ENCODE measurements around the gene C5.

C5 gene

DNA sequence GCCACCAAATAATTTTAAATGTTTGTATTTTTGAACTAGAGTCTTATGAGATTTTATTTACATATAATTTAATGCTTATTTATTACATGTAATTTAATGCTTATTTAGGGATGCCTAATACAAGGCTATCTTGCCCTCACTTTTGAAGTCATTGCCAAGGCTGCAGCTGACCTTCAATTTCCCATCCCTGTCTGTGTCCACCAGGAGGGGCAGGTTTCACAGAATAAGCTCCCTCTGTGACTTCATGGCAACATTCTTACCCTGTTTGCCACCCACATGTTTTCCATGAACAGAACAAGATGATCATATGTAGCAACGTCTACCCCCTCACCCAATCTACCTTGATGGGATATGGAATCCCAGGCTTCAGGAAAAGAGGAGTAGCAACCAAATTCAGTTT is 27.0 kb downstream of the C5 start:
- H3K27ac ChIP-seq = no peak overlapping the region
- TF ChIP-seq, protein P1, sequence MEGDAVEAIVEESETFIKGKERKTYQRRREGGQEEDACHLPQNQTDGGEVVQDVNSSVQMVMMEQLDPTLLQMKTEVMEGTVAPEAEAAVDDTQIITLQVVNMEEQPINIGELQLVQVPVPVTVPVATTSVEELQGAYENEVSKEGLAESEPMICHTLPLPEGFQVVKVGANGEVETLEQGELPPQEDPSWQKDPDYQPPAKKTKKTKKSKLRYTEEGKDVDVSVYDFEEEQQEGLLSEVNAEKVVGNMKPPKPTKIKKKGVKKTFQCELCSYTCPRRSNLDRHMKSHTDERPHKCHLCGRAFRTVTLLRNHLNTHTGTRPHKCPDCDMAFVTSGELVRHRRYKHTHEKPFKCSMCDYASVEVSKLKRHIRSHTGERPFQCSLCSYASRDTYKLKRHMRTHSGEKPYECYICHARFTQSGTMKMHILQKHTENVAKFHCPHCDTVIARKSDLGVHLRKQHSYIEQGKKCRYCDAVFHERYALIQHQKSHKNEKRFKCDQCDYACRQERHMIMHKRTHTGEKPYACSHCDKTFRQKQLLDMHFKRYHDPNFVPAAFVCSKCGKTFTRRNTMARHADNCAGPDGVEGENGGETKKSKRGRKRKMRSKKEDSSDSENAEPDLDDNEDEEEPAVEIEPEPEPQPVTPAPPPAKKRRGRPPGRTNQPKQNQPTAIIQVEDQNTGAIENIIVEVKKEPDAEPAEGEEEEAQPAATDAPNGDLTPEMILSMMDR (conservative IDR thresholded peaks at IDR 0.05) = peak; percentile 24
- TF ChIP-seq ZFX (IDR thresholded peaks at IDR 0.05) = no peak

DNA sequence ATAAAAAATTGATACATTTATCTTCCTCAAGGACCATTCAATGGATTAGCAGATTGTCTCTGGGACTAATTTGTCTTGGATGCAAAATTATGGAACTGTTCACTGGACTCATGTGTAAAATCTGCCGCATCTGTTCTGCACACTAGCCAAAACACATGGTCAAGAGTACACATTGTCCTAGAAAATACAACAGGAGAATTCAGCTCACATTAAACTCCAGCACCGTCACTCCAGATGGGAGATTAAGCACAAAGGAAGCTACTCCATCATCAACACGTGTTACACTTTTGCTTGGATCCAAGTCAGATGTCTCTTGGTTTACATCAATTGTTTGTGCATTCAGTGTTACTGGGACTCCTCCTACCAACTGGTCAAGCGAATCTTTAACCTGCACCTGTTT is 28.8 kb downstream of the C5 start:
- no peak overlapping the region for H3K27ac ChIP-seq
- TF ChIP-seq, protein P1 (conservative IDR thresholded peaks at IDR 0.05) = no peak
- no peak for TF ChIP-seq ZFX (IDR thresholded peaks at IDR 0.05)

DNA sequence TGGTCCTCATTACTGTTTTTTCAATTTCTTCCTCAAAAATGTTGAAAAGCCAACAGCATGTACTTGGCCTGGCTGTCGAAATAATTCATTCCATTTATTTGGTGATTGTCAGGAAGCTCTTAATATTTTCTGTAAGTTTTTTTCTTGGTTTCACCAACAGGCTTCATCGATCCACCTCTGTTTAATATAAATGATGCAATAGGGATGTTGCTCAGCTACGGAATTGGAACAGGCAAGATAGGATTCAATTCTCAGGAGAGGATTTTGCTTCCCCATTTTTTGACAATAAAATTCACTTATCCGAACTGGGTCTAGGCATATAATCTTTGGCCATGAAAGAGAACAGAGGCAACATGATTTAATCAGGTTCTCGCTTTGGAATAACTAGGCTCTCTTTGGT is 30.8 kb downstream of the C5 start:
- no peak overlapping the region for H3K27ac ChIP-seq

DNA sequence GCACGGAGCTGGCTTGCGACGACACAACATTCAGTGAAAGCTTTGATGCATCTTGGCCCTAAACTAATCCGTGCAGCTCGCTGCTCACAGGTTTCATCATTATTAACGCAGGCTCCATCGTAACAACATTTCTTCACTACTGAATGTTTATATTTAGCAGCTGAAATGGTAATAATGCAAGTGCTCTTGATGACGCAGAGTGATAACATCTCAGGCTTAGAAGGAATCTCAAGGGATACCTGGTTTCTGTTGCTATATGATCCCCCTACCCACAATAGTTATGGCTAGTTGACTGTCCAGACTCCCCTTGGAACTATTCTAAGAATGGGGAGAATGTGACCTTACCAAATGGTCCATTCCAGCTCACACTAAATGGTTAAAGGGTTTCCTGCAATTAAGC is 36.2 kb downstream of the C5 start:
- TF ChIP-seq, protein P1 (conservative IDR thresholded peaks at IDR 0.05) = no peak
- no peak for TF ChIP-seq ZFX (IDR thresholded peaks at IDR 0.05)
- H3K27ac ChIP-seq = no peak overlapping the region

More for the DNA sequence above, 30.8 kb downstream of the C5 start:
- TF ChIP-seq, protein P1 (conservative IDR thresholded peaks at IDR 0.05) = no peak
- TF ChIP-seq ZFX (IDR thresholded peaks at IDR 0.05) = no peak

DNA sequence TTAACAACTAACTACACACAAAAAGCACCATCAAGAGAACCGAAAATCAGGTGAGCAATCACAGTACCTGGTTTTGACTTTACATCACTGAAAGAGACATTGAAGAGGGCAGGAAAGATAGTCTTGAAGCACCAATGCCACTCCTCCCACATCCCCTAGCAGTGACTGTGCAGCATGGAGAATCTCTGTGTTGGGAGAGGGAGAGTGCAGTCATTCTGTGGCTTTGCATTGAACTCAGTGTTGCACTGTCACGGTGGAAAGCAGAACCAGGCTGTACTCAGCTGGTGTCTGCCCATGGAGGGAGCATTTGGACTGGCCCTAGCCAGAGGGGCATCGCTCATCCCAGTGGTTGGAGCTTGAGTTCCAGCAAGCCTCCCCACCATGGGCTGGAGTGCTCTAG is 40.4 kb downstream of the C5 start:
- TF ChIP-seq, protein P1 (conservative IDR thresholded peaks at IDR 0.05) = no peak
- no peak for TF ChIP-seq ZFX (IDR thresholded peaks at IDR 0.05)
- no peak overlapping the region for H3K27ac ChIP-seq

DNA sequence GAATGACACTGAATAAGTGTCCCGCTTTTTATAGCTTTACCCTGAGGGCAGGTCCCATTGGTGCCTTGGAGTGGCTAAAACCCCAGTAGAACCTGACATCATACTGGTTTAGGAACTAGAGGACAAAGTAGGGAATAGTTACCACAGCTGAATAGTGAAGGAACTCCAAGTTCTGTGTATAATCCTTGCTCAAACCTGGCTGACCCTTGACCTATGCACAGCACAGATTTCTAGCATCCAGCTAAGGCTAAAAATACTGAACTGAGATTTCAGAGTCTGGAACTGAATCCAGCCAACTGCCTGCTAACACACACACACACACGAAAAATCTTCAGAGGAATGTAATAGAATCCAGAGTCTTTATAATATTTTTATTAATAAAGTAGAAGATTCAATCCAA is 50.8 kb downstream of the C5 start:
- no peak overlapping the region for H3K27ac ChIP-seq
- no peak for TF ChIP-seq ZFX (IDR thresholded peaks at IDR 0.05)
- TF ChIP-seq, protein P1 (conservative IDR thresholded peaks at IDR 0.05) = no peak

DNA sequence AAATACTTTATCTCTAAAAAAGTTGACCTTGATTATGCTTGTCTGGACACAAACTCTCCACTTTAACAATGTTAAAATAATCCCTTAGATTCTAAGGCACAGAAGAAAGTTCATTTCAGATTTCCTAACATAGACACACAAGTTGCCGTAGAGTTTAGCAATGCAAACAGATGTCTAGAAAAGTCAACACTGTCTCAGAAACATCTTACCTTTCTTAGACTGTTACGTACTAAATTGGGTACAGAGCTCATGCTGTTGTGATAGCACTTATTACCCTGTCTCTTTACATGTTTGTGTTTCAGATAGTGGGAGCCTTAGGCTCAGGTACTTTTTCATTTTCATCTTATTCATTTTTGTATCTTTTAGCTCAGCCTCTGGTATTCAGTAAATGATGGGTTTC is 52.0 kb downstream of the C5 start:
- TF ChIP-seq, protein P1 (conservative IDR thresholded peaks at IDR 0.05) = no peak
- TF ChIP-seq ZFX (IDR thresholded peaks at IDR 0.05) = no peak
- no peak overlapping the region for H3K27ac ChIP-seq
